ENCODE results near the gene GLDN.
"Not testable (repeated sequence)": the region's sequence is repeated elsewhere in the genome, so short reads cannot be mapped to it uniquely, and the experiment has no call there.

The GLDN gene

DNA sequence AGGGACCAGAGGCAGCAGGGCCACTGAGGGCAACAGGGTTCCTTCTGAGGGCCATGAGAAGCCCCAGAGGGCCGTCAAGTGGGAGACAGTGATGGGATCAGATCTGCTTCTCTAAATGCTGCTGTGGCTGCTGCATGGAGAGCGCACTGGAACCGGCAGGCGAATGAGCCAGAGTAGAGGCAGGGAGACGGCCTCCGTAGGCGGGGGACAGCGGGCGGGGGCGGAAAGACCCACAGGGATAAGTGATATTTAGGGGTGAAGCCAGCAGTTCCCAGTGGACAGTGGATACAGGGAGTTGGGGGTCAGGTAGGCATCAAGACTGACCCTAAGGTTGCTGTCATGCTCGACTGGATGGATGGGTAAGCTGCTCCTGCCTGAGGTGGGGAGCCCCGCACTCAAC is 45.0 kb downstream of the GLDN start:
- in situ Hi-C loops (cut with MboI; ENCODE audit: low sequenced_read_pairs) = loop anchor here (25.0 kb wide), 1 partner anchor 224 kb away; no protein-coding TSS in a partner anchor

DNA sequence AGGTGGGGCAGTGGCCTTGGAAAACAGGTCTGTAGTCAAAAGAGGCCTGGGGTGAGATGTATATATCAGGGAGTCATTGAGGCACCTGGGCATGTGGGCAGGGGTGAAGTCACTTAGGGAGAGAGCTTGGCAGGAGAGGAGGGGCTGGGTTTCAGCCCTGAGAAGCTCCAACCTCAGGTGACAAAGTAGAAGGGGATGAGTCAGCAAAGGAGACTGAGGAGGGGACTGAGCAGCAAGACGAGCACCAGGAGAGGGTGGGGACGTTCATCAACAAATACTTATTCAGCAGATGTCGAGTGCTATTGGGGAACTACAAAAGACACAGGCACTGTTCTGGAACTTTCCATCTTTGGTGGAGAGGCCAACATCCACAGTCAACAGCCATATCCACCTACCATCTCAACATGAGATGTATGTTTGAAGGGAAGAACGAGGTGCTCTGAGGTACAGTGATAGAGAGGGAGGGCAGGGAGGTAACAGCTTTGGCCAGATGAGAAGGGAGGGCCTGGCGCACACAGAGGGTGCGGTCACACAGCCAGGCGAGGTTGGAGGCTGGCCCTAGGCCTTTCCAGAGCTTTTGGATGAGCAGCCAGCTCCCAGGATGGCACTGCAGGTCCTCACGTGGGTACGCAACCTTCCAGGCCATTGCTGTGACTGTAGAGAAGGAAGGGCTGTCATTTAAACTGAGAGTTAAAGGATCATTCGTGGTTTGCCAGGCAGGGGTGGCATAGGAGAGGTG is 45.7 kb downstream of the GLDN start:
- in situ Hi-C loops (cut with MboI; ENCODE audit: low sequenced_read_pairs) = loop anchor here (25.0 kb wide), 1 partner anchor 225 kb away; no protein-coding TSS in a partner anchor

DNA sequence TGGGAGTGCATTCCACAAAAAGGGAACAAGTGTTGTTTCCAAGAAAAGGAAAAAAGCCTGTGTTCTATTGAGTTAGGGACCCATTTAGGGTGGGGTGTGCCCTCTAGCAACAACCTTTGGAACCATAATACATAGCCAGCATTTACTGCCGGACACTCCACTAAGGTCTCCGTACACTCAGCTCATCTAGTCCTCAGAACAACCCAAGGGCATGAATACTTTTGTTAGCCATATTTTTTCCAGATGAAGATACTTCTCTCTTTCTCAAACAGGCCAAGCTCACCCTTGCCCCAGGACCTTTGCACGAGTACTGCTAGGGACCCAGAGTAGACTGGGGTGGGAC is 46.2 kb downstream of the GLDN start:
- in situ Hi-C loops (cut with MboI; ENCODE audit: low sequenced_read_pairs) = loop anchor here (25.0 kb wide), 1 partner anchor 225 kb away; no protein-coding TSS in a partner anchor

GRCh38 chr15:51388726-51389125 is 47.3 kb downstream of the GLDN start:
- in situ Hi-C loops (cut with MboI; ENCODE audit: low sequenced_read_pairs) = loop anchor here (25.0 kb wide), 1 partner anchor 226 kb away; no protein-coding TSS in a partner anchor

GRCh38 chr15:51390241-51390965 is 48.9 kb downstream of the GLDN start:
- in situ Hi-C loops (cut with MboI; ENCODE audit: low sequenced_read_pairs) = loop anchor here (25.0 kb wide), 1 partner anchor 228 kb away; no protein-coding TSS in a partner anchor

DNA sequence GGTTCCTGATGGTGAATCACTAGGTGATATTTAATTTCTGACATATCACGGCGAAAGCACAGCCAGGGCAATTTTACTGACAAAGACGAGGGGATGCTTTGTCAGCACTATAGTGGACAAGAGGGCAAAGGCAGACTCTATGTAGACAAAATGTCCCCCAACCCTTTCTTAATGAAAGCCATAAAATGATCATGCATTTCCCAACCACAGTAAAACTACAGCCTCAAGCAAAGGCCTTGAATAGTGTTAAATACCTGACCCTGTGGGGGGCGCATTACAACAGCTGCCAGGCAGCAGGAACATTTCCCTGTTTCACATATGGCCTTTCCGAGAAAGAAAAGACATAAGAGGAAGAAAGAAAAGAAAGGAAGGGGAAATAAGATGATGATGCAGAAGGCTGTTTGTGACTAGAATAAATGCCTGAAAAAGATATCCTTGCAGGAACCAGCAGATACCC is 49.5 kb downstream of the GLDN start:
- in situ Hi-C loops (cut with MboI; ENCODE audit: low sequenced_read_pairs) = loop anchor here (25.0 kb wide), 1 partner anchor 229 kb away; no protein-coding TSS in a partner anchor

GRCh38 chr15:51396921-51397320 is 55.5 kb downstream of the GLDN start:
- in situ Hi-C loops (cut with MboI; ENCODE audit: low sequenced_read_pairs) = loop anchor here (25.0 kb wide), 1 partner anchor 235 kb away; no protein-coding TSS in a partner anchor

GRCh38 chr15:51398626-51399025 is 57.2 kb downstream of the GLDN start:
- in situ Hi-C loops (cut with MboI; ENCODE audit: low sequenced_read_pairs) = loop anchor here (25.0 kb wide), 1 partner anchor 236 kb away; no protein-coding TSS in a partner anchor

DNA sequence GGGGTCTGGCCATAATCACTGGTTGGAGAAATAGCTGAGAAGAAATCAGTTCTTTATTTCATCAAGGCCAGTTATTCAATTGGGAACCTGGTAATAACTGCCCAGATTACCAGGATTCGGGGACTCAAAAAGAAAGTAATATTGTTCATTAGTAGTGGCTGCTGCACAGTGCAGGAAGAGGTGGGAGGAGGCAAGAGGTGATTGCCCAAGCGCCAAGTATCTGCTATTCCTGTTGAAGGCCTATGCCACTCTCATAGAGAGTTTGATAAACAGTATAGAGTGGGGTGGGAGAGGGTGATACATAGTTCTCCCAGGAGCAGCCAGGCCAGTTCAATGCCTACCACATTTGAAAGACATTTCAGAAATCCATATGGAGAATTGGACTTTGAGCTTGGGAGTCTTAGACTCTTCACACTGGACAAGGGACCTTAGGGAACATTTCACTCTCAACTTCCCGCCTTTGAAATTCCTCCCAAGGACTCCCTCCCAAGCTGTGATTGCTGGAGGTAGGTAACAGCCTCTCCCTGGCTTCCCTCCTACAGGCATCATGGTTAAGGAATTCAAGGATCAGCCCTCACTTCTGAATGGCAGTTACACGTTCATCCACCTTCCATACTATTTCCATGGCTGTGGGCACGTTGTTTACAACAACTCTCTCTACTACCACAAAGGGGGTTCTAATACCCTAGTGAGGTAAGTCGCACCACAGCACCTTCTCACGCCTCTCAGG is 59.8 kb downstream of the GLDN start:
- in situ Hi-C loops (cut with MboI; ENCODE audit: low sequenced_read_pairs) = no loop called here

DNA sequence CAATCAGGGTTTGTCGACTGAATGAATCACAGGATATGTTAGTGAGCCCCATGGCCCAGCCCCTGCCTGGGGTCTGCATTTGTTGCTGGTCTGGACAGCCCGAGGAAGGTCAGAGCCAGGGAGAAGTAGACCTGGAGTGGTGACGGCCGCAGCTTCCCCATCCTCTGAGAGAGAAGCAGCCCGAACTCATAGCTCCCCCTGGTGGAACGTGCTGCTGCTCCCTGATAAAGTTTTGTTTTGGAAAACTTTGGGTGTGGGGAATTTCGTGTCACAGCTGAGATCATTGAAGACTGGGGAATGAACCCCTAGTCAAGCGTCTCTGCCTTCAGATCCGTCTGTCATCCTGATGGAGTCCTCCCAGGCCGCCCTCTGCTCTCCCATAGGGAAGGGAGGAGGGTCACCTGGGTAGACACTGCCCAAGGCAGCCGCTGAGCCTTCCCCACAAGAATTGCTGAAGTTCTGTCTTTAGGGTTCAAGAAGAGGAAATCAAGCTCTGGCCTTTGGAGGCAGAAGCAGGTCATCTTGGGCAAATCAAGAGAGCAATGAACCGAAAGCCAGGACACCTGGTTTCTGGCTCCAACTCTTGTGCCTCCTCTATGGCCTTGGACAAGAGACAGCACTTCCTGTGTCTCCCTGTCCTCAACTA is 60.5 kb downstream of the GLDN start:
- in situ Hi-C loops (cut with MboI; ENCODE audit: low sequenced_read_pairs) = no loop called here

- in situ Hi-C loops (cut with MboI; ENCODE audit: low sequenced_read_pairs) = no loop called here
Measured at GRCh38 chr15:51403072-51403878, 61.8 kb downstream of the GLDN start.

GRCh38 chr15:51403946-51404695 is 62.7 kb downstream of the GLDN start:
- in situ Hi-C loops (cut with MboI; ENCODE audit: low sequenced_read_pairs) = no loop called here

- in situ Hi-C loops (cut with MboI; ENCODE audit: low sequenced_read_pairs) = no loop called here
Measured at GRCh38 chr15:51405693-51406523, 64.5 kb downstream of the GLDN start.

DNA sequence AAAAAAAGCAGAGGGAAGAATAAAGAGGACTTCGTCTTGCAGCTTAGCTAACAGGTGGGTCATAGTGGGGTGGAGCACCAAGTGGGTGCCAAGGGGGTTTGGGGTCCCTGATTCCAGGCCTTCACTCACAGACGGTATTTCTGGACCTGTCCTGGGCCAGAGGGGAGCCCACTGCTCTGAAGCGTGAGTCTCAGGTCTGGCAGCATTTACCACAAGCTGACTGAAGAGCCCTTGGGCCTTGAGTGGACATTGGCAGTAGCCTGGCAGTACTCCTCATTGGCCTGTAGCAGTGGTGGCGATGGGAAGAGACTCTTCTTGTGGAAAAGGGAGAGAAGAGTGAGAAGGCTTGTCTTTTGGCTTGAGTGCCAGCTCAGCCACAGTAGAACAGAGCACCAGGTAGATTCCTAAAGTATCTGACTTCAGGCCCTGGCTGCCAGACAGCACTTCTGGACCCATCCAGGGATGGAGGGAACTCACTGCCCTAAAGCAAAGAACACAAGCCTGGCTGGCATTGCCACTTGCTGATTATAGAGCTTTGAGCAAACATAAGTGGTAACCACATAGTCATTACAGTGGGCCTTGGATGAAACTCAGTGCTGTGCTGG is 72.9 kb downstream of the GLDN start:
- in situ Hi-C loops (cut with MboI; ENCODE audit: low sequenced_read_pairs) = no loop called here

GRCh38 chr15:51416129-51416528 is 74.7 kb downstream of the GLDN start:
- in situ Hi-C loops (cut with MboI; ENCODE audit: low sequenced_read_pairs) = no loop called here

DNA sequence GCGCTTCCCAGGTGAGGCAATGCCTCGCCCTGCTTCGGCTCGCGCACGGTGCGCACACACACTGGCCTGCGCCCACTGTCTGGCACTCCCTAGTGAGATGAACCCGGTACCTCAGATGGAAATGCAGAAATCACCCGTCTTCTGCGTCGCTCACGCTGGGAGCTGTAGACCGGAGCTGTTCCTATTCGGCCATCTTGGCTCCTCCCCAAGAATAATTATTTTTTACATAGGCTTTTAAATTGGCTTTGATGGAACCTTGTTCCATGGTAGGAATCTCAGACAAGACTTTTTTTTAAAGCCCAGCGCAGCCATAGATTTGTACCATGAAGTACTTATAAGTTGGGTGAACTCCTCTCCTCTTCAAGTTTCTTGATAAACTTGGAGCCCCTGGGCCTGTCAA is 81.6 kb downstream of the GLDN start:
- in situ Hi-C loops (cut with MboI; ENCODE audit: low sequenced_read_pairs) = not testable (repeated sequence)

DNA sequence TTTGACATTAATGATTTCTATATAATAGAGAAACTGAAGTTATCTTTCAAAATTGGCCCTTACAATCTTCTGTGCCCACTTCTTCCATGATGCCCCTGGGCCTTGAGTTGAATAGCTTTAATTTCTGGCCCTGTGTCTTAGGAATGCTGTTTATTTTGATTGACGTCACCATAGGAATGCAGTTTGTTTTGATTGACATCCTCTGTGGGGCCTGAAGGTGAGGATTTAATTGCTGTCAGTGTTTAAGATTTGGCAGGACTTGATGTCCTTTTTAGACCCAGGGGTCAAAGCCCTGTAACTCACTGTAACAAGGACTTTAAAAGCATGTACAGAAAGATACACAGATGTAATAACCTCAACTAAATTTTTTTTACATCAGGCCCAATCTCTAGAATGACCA is 83.3 kb downstream of the GLDN start:
- in situ Hi-C loops (cut with MboI; ENCODE audit: low sequenced_read_pairs) = no loop called here

GRCh38 chr15:51425517-51426040 is 84.1 kb downstream of the GLDN start:
- in situ Hi-C loops (cut with MboI; ENCODE audit: low sequenced_read_pairs) = no loop called here
